ENCODE measurements around the gene CETP.

Gene CETP

GRCh38 chr16:56919099-56919800 is 42.5 kb upstream of the CETP start:
- Histone ChIP-seq H3K4me3 (ENCODE audit: low read depth in 1 of 2, low read length in 2 of 2) (no peak overlapping the region), H3K79me2 (ENCODE audit: insufficient read depth, low read length) (no peaks in the 10 kb centered on the region), H3K4me1 (ENCODE audit: insufficient read depth, low read length) (no peaks in the 10 kb centered on the region), H3K27ac (ENCODE audit: low read length) (no peak overlapping the region), H3K9me3 (ENCODE audit: insufficient read depth, low read length, severe bottlenecking) (no peaks in the 10 kb centered on the region), H4K20me1 (ENCODE audit: insufficient read depth, low read length) (no peaks in the 10 kb centered on the region), H3K9ac (ENCODE audit: low read depth, low read length) (no peak overlapping the region), H3K27me3 (ENCODE audit: insufficient read depth, low read length, poor library complexity) (no peaks in the 10 kb centered on the region), H3K36me3 (ENCODE audit: insufficient read depth, low read length) (no peaks in the 10 kb centered on the region), H2AFZ (ENCODE audit: low read depth, low read length) (no peak overlapping the region), H3K4me2 (ENCODE audit: insufficient read depth, low read length) (no peak overlapping the region)
- ATAC-seq (ENCODE audit: insufficient read depth, low read depth) (no peak), DNase-seq (no peak)
- no peak for TF ChIP-seq CTCF (IDR thresholded peaks at IDR 0.05; ENCODE audit: borderline replicate concordance, extremely low read depth, low read length, poor library complexity, severe bottlenecking)
- no peak for TF ChIP-seq EZH2 (IDR thresholded peaks at IDR 0.05; ENCODE audit: borderline replicate concordance, low read depth, low read length, severe bottlenecking)

GRCh38 chr16:56921571-56921970 is 40.2 kb upstream of the CETP start:
- Histone ChIP-seq H3K4me3 (ENCODE audit: low read depth in 1 of 2, low read length in 2 of 2) (no peak overlapping the region), H3K4me2 (ENCODE audit: insufficient read depth, low read length) (no peak overlapping the region), H3K79me2 (ENCODE audit: insufficient read depth, low read length) (no peaks in the 10 kb centered on the region), H3K36me3 (ENCODE audit: insufficient read depth, low read length) (no peaks in the 10 kb centered on the region), H3K27me3 (ENCODE audit: insufficient read depth, low read length, poor library complexity) (no peaks in the 10 kb centered on the region), H3K27ac (ENCODE audit: low read length) (no peak overlapping the region), H3K4me1 (ENCODE audit: insufficient read depth, low read length) (no peaks in the 10 kb centered on the region), H2AFZ (ENCODE audit: low read depth, low read length) (no peak overlapping the region), H3K9ac (ENCODE audit: low read depth, low read length) (no peak overlapping the region), H4K20me1 (ENCODE audit: insufficient read depth, low read length) (no peaks in the 10 kb centered on the region), H3K9me3 (ENCODE audit: insufficient read depth, low read length, severe bottlenecking) (no peaks in the 10 kb centered on the region)
- TF ChIP-seq EZH2 (IDR thresholded peaks at IDR 0.05; ENCODE audit: borderline replicate concordance, low read depth, low read length, severe bottlenecking) (no peak), CTCF (IDR thresholded peaks at IDR 0.05; ENCODE audit: borderline replicate concordance, extremely low read depth, low read length, poor library complexity, severe bottlenecking) (no peak)
- ATAC-seq (ENCODE audit: insufficient read depth, low read depth): no peak
- no peak for DNase-seq

GRCh38 chr16:56923481-56924091 is 38.2 kb upstream of the CETP start:
- Histone ChIP-seq H3K9me3 (ENCODE audit: insufficient read depth, low read length, severe bottlenecking) (no peaks in the 10 kb centered on the region), H3K36me3 (ENCODE audit: insufficient read depth, low read length) (no peaks in the 10 kb centered on the region), H3K27me3 (ENCODE audit: insufficient read depth, low read length, poor library complexity) (no peaks in the 10 kb centered on the region), H3K4me3 (ENCODE audit: low read depth in 1 of 2, low read length in 2 of 2) (no peak overlapping the region), H2AFZ (ENCODE audit: low read depth, low read length) (no peak overlapping the region), H3K9ac (ENCODE audit: low read depth, low read length) (no peak overlapping the region), H3K4me1 (ENCODE audit: insufficient read depth, low read length) (peaks cover 10% of the 10 kb centered on the region), H3K79me2 (ENCODE audit: insufficient read depth, low read length) (no peaks in the 10 kb centered on the region), H4K20me1 (ENCODE audit: insufficient read depth, low read length) (no peaks in the 10 kb centered on the region), H3K27ac (ENCODE audit: low read length) (no peak overlapping the region), H3K4me2 (ENCODE audit: insufficient read depth, low read length) (no peak overlapping the region)
- TF ChIP-seq EZH2 (IDR thresholded peaks at IDR 0.05; ENCODE audit: borderline replicate concordance, low read depth, low read length, severe bottlenecking) (no peak), CTCF (IDR thresholded peaks at IDR 0.05; ENCODE audit: borderline replicate concordance, extremely low read depth, low read length, poor library complexity, severe bottlenecking) (no peak)
- no peak for DNase-seq
- ATAC-seq (ENCODE audit: insufficient read depth, low read depth): no peak
